HL-60 (cell line): ENCODE data around the gene ASB16.

Experiments
- DNase-seq, 2 experiments: peaks; one replicate each; pipeline ENCODE4 v3.0.0-alpha.2; 2010 to 2020; ENCODE audit warnings: low read depth in 1 of 2, low spot score in 1 of 2
- H3K27ac ChIP-seq: fragments of 250-450 bp; sonication (Bioruptor Pico); replicated peaks from 2 replicates; pipeline ENCODE4 v1.5.1; 2020; ENCODE audit warnings: mild to moderate bottlenecking, moderate library complexity
- H3K27me3 ChIP-seq: fragments of 250-450 bp; sonication (Bioruptor Pico); 2 replicates; pipeline ENCODE4 v1.5.1; 2021; ENCODE audit warnings: mild to moderate bottlenecking, moderate library complexity; ENCODE audit not compliant: insufficient read depth, poor library complexity, severe bottlenecking
- H3K4me3 ChIP-seq: replicated peaks from 2 replicates; pipeline ENCODE4 v1.5.1; 2011; ENCODE audit warnings: mild to moderate bottlenecking, control low read depth, low read length; ENCODE audit not compliant: insufficient read depth
- CTCF ChIP-seq: IDR thresholded peaks from one replicate; pipeline ENCODE4 v1.5.1; 2011; ENCODE audit warnings: low read length, control low read depth, inconsistent platforms; ENCODE audit not compliant: insufficient read depth
- GABPA ChIP-seq: IDR thresholded peaks from 2 replicates; pipeline ENCODE4 v1.6.1; 2012; ENCODE audit warnings: low read depth
- POLR2AphosphoS5 ChIP-seq: IDR thresholded peaks from 2 replicates; pipeline ENCODE4 v1.6.1; 2012; ENCODE audit warnings: low read depth
- REST ChIP-seq: IDR thresholded peaks from 2 replicates; pipeline ENCODE4 v1.6.1; 2012; ENCODE audit warnings: low read depth; ENCODE audit not compliant: insufficient replicate concordance
- SPI1 ChIP-seq: IDR thresholded peaks from 2 replicates; pipeline ENCODE4 v1.6.1; 2012; ENCODE audit warnings: low read depth, mild to moderate bottlenecking, borderline replicate concordance

ASB16 gene

GRCh38 chr17:44218344-44219107 lies 48.0 kb downstream of the ASB16 start:
- TF ChIP-seq REST (no peak), CTCF (peak; percentile 22), GABPA (0 out of 2 replicates have a peak, but pooled peaks have one; percentile 12), POLR2AphosphoS5 (peak; percentile 32), SPI1 (peak; percentile 42; the same call in 1 of the 2 replicates)
- Histone ChIP-seq H3K4me3 (peak overlapping the region; percentile 67), H3K27me3 (no peaks in the 10 kb centered on the region), H3K27ac (peak overlapping the region; percentile 91)
- peak; percentile 83 to 85 for DNase-seq

- H3K4me3 ChIP-seq: peak overlapping the region; percentile 60
- DNase-seq: no peak
- no peak for TF ChIP-seq SPI1
- TF ChIP-seq CTCF: no peak
- TF ChIP-seq REST: no peak
- TF ChIP-seq POLR2AphosphoS5: peak; percentile 51; the same call in 1 of the 2 replicates
- no peak for TF ChIP-seq GABPA
- H3K27ac ChIP-seq: peak overlapping the region; percentile 76
- H3K27me3 ChIP-seq: no peaks in the 10 kb centered on the region
Measured at GRCh38 chr17:44219108-44219615, 48.7 kb downstream of the ASB16 start.

- Histone ChIP-seq H3K27me3 (no peaks in the 10 kb centered on the region), H3K4me3 (peak within 1 kb of the TSS; percentile 60), H3K27ac (peak within 1 kb of the TSS; percentile 96)
- peak in 1 of 2 experiments; percentile 63 for DNase-seq
- TF ChIP-seq POLR2AphosphoS5: no peak
- no peak for TF ChIP-seq GABPA
- TF ChIP-seq CTCF: no peak
- no peak for TF ChIP-seq SPI1
- no peak for TF ChIP-seq REST
Measured at GRCh38 chr17:44219616-44220212, 49.2 kb downstream of the ASB16 start, which contains the start of gene UBTF. UBTF (minus strand) TSS chr17:44219675; CDS start chr17:44218229, 1,446 bp downstream.
